IMR-90 (cell line): Measurements from ENCODE around the gene ZSCAN5C. TPM values are rescaled to one million over a fixed set of nuclear protein-coding genes. Genes with fewer than 3 reads are reported as not detected.

Source experiments
- ATAC-seq: fragments of 200-7000 bp; cut with Tn5 transposase; 2 replicates; pipeline ENCODE4 v1.9.1; 2020; ENCODE audit warnings: low read depth, mild to moderate bottlenecking, moderate library complexity
- BruUV-seq: library from RNA; stranded (reverse); fragments of 400-500 nt; replicated peaks from 2 replicates; lab custom pipeline; 2021; lab: Mats Ljungman, UMichigan
- CTCF ChIA-PET: fragments of 300-600 bp; formaldehyde crosslinking; extraction: SDS; loops from one replicate; lab custom pipeline; 2021; ENCODE audit warnings: antibody characterized with exemption; lab: Yijun Ruan, JAX
- POLR2A ChIA-PET: fragments of 300-600 bp; sonication (Branson Sonifier 250); formaldehyde crosslinking; loops from one replicate; lab custom pipeline; 2022; ENCODE audit warnings: antibody characterized with exemption; ENCODE audit not compliant: unreplicated experiment; lab: Charles Lee
- DNase-seq: peaks from one replicate; pipeline ENCODE4 v3.0.0; 2013
- H2AFZ ChIP-seq: replicated peaks from 2 replicates; pipeline ENCODE3; 2013; ENCODE audit warnings: low read length, mild to moderate bottlenecking; ENCODE audit not compliant: poor library complexity
- H2AK5ac ChIP-seq: 2 replicates; pipeline ENCODE4 v1.6.1; 2013; ENCODE audit warnings: low read depth, low read length, inconsistent platforms
- H2AK9ac ChIP-seq: replicated peaks from 2 replicates; pipeline ENCODE3; 2013; ENCODE audit warnings: mild to moderate bottlenecking, low read depth, low read length, moderate library complexity; ENCODE audit not compliant: poor library complexity
- H2BK120ac ChIP-seq: 2 replicates; pipeline ENCODE4 v1.6.1; 2013; ENCODE audit warnings: low read depth, low read length, inconsistent platforms
- H2BK15ac ChIP-seq: 3 replicates; pipeline ENCODE4 v1.6.1; 2013; ENCODE audit warnings: low read depth, low read length, inconsistent platforms
- H2BK20ac ChIP-seq: 2 replicates; pipeline ENCODE4 v1.6.1; 2013; ENCODE audit warnings: low read depth, mild to moderate bottlenecking, inconsistent platforms, low read length, moderate library complexity
- H2BK5ac ChIP-seq: 2 replicates; pipeline ENCODE4 v1.6.1; 2013; ENCODE audit warnings: mild to moderate bottlenecking, low read depth, low read length, inconsistent platforms; ENCODE audit not compliant: poor library complexity, severe bottlenecking
- H3K14ac ChIP-seq: replicated peaks from 2 replicates; pipeline ENCODE4 v1.6.1; 2013; ENCODE audit warnings: low read depth, low read length, inconsistent platforms
- H3K18ac ChIP-seq: 2 replicates; pipeline ENCODE4 v1.6.1; 2013; ENCODE audit warnings: low read depth, low read length, control low read depth
- H3K23ac ChIP-seq: 2 replicates; pipeline ENCODE4 v1.6.1; 2013; ENCODE audit warnings: low read depth, low read length, inconsistent platforms
- H3K27ac ChIP-seq: 2 replicates; pipeline ENCODE4 v1.5.1; 2013; ENCODE audit warnings: mild to moderate bottlenecking, control low read depth, low read length; ENCODE audit not compliant: insufficient read depth
- H3K27me3 ChIP-seq: 2 replicates; pipeline ENCODE4 v1.6.1; 2013; ENCODE audit warnings: low read length; ENCODE audit not compliant: control insufficient read depth, insufficient read depth
- H3K36me3 ChIP-seq: 2 replicates; pipeline ENCODE4 v1.6.1; 2013; ENCODE audit warnings: low read length, mixed read lengths; ENCODE audit not compliant: control insufficient read depth, insufficient read depth
- H3K4ac ChIP-seq: 2 replicates; pipeline ENCODE4 v1.6.1; 2013; ENCODE audit warnings: low read depth, low read length, inconsistent platforms
- H3K4me1 ChIP-seq: 2 replicates; pipeline ENCODE4 v1.6.1; 2013; ENCODE audit warnings: low read length, mixed read lengths; ENCODE audit not compliant: control insufficient read depth, insufficient read depth
- H3K4me2 ChIP-seq: 2 replicates; pipeline ENCODE4 v1.6.1; 2013; ENCODE audit warnings: low read depth, mild to moderate bottlenecking, control low read depth, low read length, moderate library complexity
- H3K4me3 ChIP-seq: 2 replicates; pipeline ENCODE4 v1.5.1; 2013; ENCODE audit warnings: low read depth, mild to moderate bottlenecking, control low read depth, low read length, moderate library complexity; ENCODE audit not compliant: insufficient read depth
- H3K56ac ChIP-seq: 2 replicates; pipeline ENCODE4 v1.6.1; 2013; ENCODE audit warnings: low read length, inconsistent platforms; ENCODE audit not compliant: insufficient read depth; ENCODE audit errors: extremely low read depth
- H3K79me1 ChIP-seq, 2 experiments: 2 replicates each; pipeline ENCODE4 v1.6.1; 2013; ENCODE audit warnings: low read length in 2 of 2, inconsistent platforms in 1 of 2, low read depth in 1 of 2
- H3K9ac ChIP-seq: 2 replicates; pipeline ENCODE4 v1.6.1; 2013; ENCODE audit warnings: low read depth, low read length, control low read depth
- H3K9me1 ChIP-seq: 2 replicates; pipeline ENCODE4 v1.6.1; 2013; ENCODE audit warnings: low read length, inconsistent platforms; ENCODE audit not compliant: insufficient read depth
- H3K9me3 ChIP-seq: 2 replicates; pipeline ENCODE4 v1.6.1; 2013; ENCODE audit warnings: low read length; ENCODE audit not compliant: control insufficient read depth, insufficient read depth
- H4K20me1 ChIP-seq: 2 replicates; pipeline ENCODE4 v1.6.1; 2013; ENCODE audit warnings: low read length, inconsistent platforms; ENCODE audit not compliant: insufficient read depth
- H4K5ac ChIP-seq: 2 replicates; pipeline ENCODE4 v1.6.1; 2013; ENCODE audit warnings: mild to moderate bottlenecking, low read depth, low read length, control low read depth
- H4K8ac ChIP-seq, 2 experiments: 2 replicates each; pipeline ENCODE4 v1.6.1; 2013; ENCODE audit warnings: low read depth in 2 of 2, low read length in 2 of 2, control low read depth in 1 of 2, inconsistent platforms in 1 of 2
- H4K91ac ChIP-seq: 2 replicates; pipeline ENCODE4 v1.6.1; 2013; ENCODE audit warnings: low read depth, low read length, inconsistent platforms; ENCODE audit not compliant: insufficient read depth
- BHLHE40 ChIP-seq: fragments of 150-350 bp; IDR thresholded peaks from 2 replicates; pipeline ENCODE4 v1.6.1; 2016; ENCODE audit warnings: mild to moderate bottlenecking, low read depth, low read length
- CEBPB ChIP-seq: IDR thresholded peaks from 2 replicates; pipeline ENCODE4 v1.6.1; 2012; ENCODE audit warnings: low read depth, low read length, improper control_type of control experiment
- CHD1 ChIP-seq: IDR thresholded peaks from 2 replicates; pipeline ENCODE4 v1.6.1; 2012; ENCODE audit warnings: low read depth, low read length, improper control_type of control experiment
- CTCF ChIP-seq: conservative IDR thresholded peaks from 2 replicates; pipeline ENCODE4 v1.5.1; 2012; ENCODE audit warnings: mild to moderate bottlenecking, low read depth, low read length, improper control_type of control experiment
- FOS ChIP-seq: fragments of 150-350 bp; IDR thresholded peaks from 2 replicates; pipeline ENCODE4 v1.6.1; 2016; ENCODE audit warnings: low read depth, low read length
- MAZ ChIP-seq: IDR thresholded peaks from 2 replicates; pipeline ENCODE4 v1.6.1; 2012; ENCODE audit warnings: low read depth, mild to moderate bottlenecking, low read length, improper control_type of control experiment, moderate library complexity, borderline replicate concordance
- MXI1 ChIP-seq: IDR thresholded peaks from 2 replicates; pipeline ENCODE4 v1.6.1; 2012; ENCODE audit warnings: low read depth, mild to moderate bottlenecking, low read length, moderate library complexity, borderline replicate concordance
- NFE2L2 ChIP-seq: fragments of 150-350 bp; IDR thresholded peaks from 2 replicates; pipeline ENCODE4 v1.6.1; 2016; ENCODE audit warnings: low read depth, mild to moderate bottlenecking, low read length
- RAD21 ChIP-seq: IDR thresholded peaks from 2 replicates; pipeline ENCODE4 v1.6.1; 2012; ENCODE audit warnings: low read length, improper control_type of control experiment
- RFX5 ChIP-seq: IDR thresholded peaks from 2 replicates; pipeline ENCODE4 v1.8.0; 2012; ENCODE audit warnings: low read depth, mild to moderate bottlenecking, low read length, moderate library complexity
- SMC3 ChIP-seq: fragments of 150-350 bp; IDR thresholded peaks from 2 replicates; pipeline ENCODE4 v1.6.1; 2016; ENCODE audit warnings: low read depth, mild to moderate bottlenecking, antibody characterized with exemption, low read length, moderate library complexity
- WGBS, 2 experiments: methylation state at CpG; one replicate each; pipeline versions ENCODE4 v1.1.5 to v1.1.7; 2013; ENCODE audit warnings: missing lambda C conversion rate in 2 of 2; ENCODE audit not compliant: insufficient read length in 1 of 2; ENCODE audit errors: extremely low coverage in 2 of 2; 5-methylcytosine and 5-hydroxymethylcytosine counted together
- dilution Hi-C: fragments of 300-500 bp; cut with HindIII; formaldehyde crosslinking; loops from one replicate; pipeline ENCODE4 v1.14.3; 2018; ENCODE audit warnings: low sequenced_read_pairs; ENCODE audit not compliant: unreplicated experiment
- in situ Hi-C: fragments of 300-500 bp; cut with MboI; formaldehyde crosslinking; loops from 3 replicates; pipeline ENCODE4 v1.14.3; 2019; ENCODE audit warnings: low sequenced_read_pairs, inconsistent platforms, mixed read lengths
- intact Hi-C: fragments of 100-400 bp; cut with micrococcal nuclease; formaldehyde crosslinking; loops from 2 replicates; pipeline ENCODE4 v1.10.0; 2022
- polyA plus RNA-seq, 3 experiments: library from polyadenylated mRNA; depleted of rRNA; stranded (reverse); fragments of >200 nt; gene quantifications; 2 replicates each; pipeline ENCODE4 v1.2.3, GENCODE V29; 2012; ENCODE audit warnings: low replicate concordance in 1 of 3
- total RNA-seq: library from RNA; depleted of rRNA; stranded (reverse); fragments of >200 nt; gene quantifications from 2 replicates; pipeline ENCODE4 v1.2.3, GENCODE V29; 2012
- TF ChIP-seq, protein P1 (sequence below): fragments of 150-350 bp; IDR thresholded peaks from 2 replicates; pipeline ENCODE4 v1.6.1; 2016; ENCODE audit warnings: low read depth, mild to moderate bottlenecking, low read length, moderate library complexity, borderline replicate concordance
- TF ChIP-seq, protein P2 (sequence below): fragments of 150-350 bp; IDR thresholded peaks from 2 replicates; pipeline ENCODE4 v1.6.1; 2017; ENCODE audit warnings: mild to moderate bottlenecking, antibody characterized with exemption, low read length, low read depth

Gene ZSCAN5C
- total and polyA plus RNA-seq, 2 of the 4 experiments (the other 2 are of a cell fraction): not detected

GRCh38 chr19:56161534-56161933, 40.5 kb upstream of the ZSCAN5C start:
- ChIA-PET POLR2A (no interaction called here), CTCF (interaction anchor here (0.7 to 0.9 kb wide), 2 partner anchors 85 to 92 kb away, joined by 3 read pairs; no protein-coding TSS in a partner anchor)
- Histone ChIP-seq H4K8ac (no peak overlapping the region), H2AK5ac (peak overlapping the region; percentile 8; the same call in 1 of the 2 replicates), H3K9ac (no peak overlapping the region), H2BK5ac (no peak overlapping the region), H2AFZ (no peak overlapping the region), H3K18ac (no peak overlapping the region), H3K4ac (no peak overlapping the region), H3K4me2 (no peak overlapping the region), H3K27me3 (no peaks in the 10 kb centered on the region), H2BK20ac (no peak overlapping the region), H4K91ac (no peak overlapping the region), H3K23ac (no peak overlapping the region), H2BK15ac (no peak overlapping the region), H3K4me3 (no peak overlapping the region), H3K27ac (no peak overlapping the region), H4K20me1 (no peaks in the 10 kb centered on the region), H3K4me1 (no peaks in the 10 kb centered on the region), H3K56ac (no peak overlapping the region), H3K9me1 (no peaks in the 10 kb centered on the region; the same call in 1 of the 2 replicates), H2AK9ac (no peak overlapping the region), H4K5ac (no peak overlapping the region), H3K9me3 (no peaks in the 10 kb centered on the region), H3K79me1 (no peaks in the 10 kb centered on the region), H3K14ac (no peak overlapping the region), H3K36me3 (peaks cover 25% of the 10 kb centered on the region), H2BK120ac (no peak overlapping the region)
- intact Hi-C loops (no loop called here), in situ Hi-C loops (no loop called here), dilution Hi-C loops (no loop called here)
- BruUV-seq: no TSS peak
- TF ChIP-seq CTCF: no peak
- TF ChIP-seq RFX5: no peak
- no peak for TF ChIP-seq MXI1
- TF ChIP-seq CHD1: no peak
- TF ChIP-seq RAD21: no peak
- TF ChIP-seq SMC3: no peak
- TF ChIP-seq NFE2L2: no peak
- no peak for TF ChIP-seq MAZ
- TF ChIP-seq CEBPB: no peak
- no peak for TF ChIP-seq BHLHE40
- no peak for TF ChIP-seq FOS
- TF ChIP-seq, protein P1, sequence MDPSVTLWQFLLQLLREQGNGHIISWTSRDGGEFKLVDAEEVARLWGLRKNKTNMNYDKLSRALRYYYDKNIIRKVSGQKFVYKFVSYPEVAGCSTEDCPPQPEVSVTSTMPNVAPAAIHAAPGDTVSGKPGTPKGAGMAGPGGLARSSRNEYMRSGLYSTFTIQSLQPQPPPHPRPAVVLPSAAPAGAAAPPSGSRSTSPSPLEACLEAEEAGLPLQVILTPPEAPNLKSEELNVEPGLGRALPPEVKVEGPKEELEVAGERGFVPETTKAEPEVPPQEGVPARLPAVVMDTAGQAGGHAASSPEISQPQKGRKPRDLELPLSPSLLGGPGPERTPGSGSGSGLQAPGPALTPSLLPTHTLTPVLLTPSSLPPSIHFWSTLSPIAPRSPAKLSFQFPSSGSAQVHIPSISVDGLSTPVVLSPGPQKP: no peak
- TF ChIP-seq, protein P2, sequence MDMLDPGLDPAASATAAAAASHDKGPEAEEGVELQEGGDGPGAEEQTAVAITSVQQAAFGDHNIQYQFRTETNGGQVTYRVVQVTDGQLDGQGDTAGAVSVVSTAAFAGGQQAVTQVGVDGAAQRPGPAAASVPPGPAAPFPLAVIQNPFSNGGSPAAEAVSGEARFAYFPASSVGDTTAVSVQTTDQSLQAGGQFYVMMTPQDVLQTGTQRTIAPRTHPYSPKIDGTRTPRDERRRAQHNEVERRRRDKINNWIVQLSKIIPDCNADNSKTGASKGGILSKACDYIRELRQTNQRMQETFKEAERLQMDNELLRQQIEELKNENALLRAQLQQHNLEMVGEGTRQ: no peak
- DNase-seq (no peak), ATAC-seq (no peak)
- 92% methylated on average over 8 of the region's 11 CpGs; no CpG with 5 or more reads in 1 of the 2 experiments for WGBS, 2 experiments
